ENCODE measurements around the gene RASL11A.

GRCh38 chr13:27250833-27251165 lies 19.8 kb upstream of the RASL11A start:
- no peak for TF ChIP-seq CTCF (IDR thresholded peaks at IDR 0.05)
- TF ChIP-seq JUN (IDR thresholded peaks at IDR 0.05): no peak
- TF ChIP-seq BHLHE40 (IDR thresholded peaks at IDR 0.05; ENCODE audit: low read depth, low read length): no peak
- no peak for TF ChIP-seq SMC3 (IDR thresholded peaks at IDR 0.05)
- no peak for TF ChIP-seq CEBPB (IDR thresholded peaks at IDR 0.05)
- no peak for TF ChIP-seq SREBF2 (IDR thresholded peaks at IDR 0.05)
- no peak for TF ChIP-seq CHD2 (IDR thresholded peaks at IDR 0.05; ENCODE audit: low read length, partially characterized antibody)
- no peak for TF ChIP-seq RNF2 (IDR thresholded peaks at IDR 0.05; ENCODE audit: borderline replicate concordance, low read depth)
- no peak for TF ChIP-seq REST (IDR thresholded peaks at IDR 0.05)
- no peak for TF ChIP-seq POLR2A (IDR thresholded peaks at IDR 0.05; ENCODE audit: low read length)
- TF ChIP-seq MAFK (IDR thresholded peaks at IDR 0.05; ENCODE audit: partially characterized antibody): no peak

Measured in A549 (cell line).